Neural crest cell (in vitro differentiated cells): Measurements from ENCODE around the gene SARDH. TPM values are rescaled to one million over a fixed set of nuclear protein-coding genes. Genes with fewer than 3 reads are reported as not detected.

Source experiments
- DNase-seq: peaks from one replicate; pipeline ENCODE4 v3.0.0; 2021; ENCODE audit warnings: low read depth, mixed read lengths, low spot score
- H3K27ac Mint-ChIP-seq: one replicate; pipeline ENCODE4 v1.8.0; 2021; ENCODE audit warnings: mild to moderate bottlenecking, mixed read lengths; ENCODE audit not compliant: unreplicated experiment
- H3K27me3 Mint-ChIP-seq: 2 replicates; pipeline ENCODE4 v1.8.0; 2021; ENCODE audit warnings: low read depth, mild to moderate bottlenecking, mixed read lengths
- H3K36me3 Mint-ChIP-seq: 2 replicates; pipeline ENCODE4 v1.8.0; 2021; ENCODE audit warnings: low read depth, mild to moderate bottlenecking, mixed read lengths
- H3K4me1 Mint-ChIP-seq: 2 replicates; pipeline ENCODE4 v1.8.0; 2021; ENCODE audit warnings: mixed read lengths
- H3K4me3 Mint-ChIP-seq: one replicate; pipeline ENCODE4 v1.8.0; 2021; ENCODE audit warnings: mild to moderate bottlenecking, mixed read lengths
- H3K9me3 Mint-ChIP-seq: 2 replicates; pipeline ENCODE4 v1.8.0; 2021; ENCODE audit warnings: mixed read lengths
- total RNA-seq: library from RNA; stranded (reverse); gene quantifications from 2 replicates; pipeline ENCODE4 v1.2.1, GENCODE V29; 2021
- TF ChIP-seq, protein P1 (sequence below): fragments of 200-600 bp; sonication (generic); conservative IDR thresholded peaks from 2 replicates; pipeline ENCODE4 v1.5.0; 2021; ENCODE audit warnings: antibody characterized with exemption, mild to moderate bottlenecking

SARDH gene
- total RNA-seq, 1 donor from 2014 or later: 4.5 TPM

DNA sequence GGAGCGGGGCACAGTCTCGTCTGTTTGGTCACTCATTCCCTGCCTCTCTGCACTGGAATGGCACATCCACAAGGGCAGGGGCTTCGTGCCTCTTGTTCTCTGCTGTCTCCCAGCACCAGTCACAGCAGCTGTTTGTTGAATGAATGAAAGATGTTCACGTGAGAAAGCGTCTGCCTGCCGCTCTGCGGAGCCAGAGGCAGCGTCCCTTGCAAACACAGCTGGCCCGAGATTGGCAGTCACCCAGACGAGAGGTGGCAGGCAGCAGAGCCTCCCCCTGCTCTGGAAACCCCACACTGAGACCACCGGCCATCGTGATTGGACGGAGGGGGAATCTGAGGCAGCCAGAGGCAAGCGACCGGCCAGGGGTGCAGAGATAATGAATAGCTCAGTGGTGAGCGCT, 123.0 kb downstream of the SARDH start:
- H3K9me3 Mint-ChIP-seq: no peaks in the 10 kb centered on the region
- no peaks in the 10 kb centered on the region for H3K4me1 Mint-ChIP-seq
- H3K27me3 Mint-ChIP-seq: peaks cover 82% of the 10 kb centered on the region
- H3K27ac Mint-ChIP-seq: no peak overlapping the region
- TF ChIP-seq, protein P1, sequence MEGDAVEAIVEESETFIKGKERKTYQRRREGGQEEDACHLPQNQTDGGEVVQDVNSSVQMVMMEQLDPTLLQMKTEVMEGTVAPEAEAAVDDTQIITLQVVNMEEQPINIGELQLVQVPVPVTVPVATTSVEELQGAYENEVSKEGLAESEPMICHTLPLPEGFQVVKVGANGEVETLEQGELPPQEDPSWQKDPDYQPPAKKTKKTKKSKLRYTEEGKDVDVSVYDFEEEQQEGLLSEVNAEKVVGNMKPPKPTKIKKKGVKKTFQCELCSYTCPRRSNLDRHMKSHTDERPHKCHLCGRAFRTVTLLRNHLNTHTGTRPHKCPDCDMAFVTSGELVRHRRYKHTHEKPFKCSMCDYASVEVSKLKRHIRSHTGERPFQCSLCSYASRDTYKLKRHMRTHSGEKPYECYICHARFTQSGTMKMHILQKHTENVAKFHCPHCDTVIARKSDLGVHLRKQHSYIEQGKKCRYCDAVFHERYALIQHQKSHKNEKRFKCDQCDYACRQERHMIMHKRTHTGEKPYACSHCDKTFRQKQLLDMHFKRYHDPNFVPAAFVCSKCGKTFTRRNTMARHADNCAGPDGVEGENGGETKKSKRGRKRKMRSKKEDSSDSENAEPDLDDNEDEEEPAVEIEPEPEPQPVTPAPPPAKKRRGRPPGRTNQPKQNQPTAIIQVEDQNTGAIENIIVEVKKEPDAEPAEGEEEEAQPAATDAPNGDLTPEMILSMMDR: no peak
- DNase-seq: no peak
- no peak overlapping the region for H3K4me3 Mint-ChIP-seq
- H3K36me3 Mint-ChIP-seq: no peaks in the 10 kb centered on the region

DNA sequence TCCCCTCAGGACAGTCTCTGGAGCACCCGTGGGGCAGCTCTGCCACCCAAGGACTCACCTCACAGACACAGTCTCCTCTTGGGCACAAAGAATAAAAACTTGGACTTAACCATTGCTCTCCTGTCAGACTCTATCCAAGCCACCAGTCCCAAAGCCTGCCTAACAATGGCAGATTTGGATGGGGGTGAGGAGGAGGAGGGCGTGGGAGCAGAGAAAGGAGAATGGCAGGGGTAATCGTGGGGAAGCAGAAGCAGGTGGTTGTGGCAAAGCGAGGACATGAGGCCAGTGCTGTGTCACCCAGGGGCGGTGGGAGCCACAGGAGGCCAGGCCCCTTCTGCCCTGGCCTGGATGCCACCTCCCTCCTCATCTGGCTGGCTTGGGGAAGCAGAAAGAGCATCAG, 123.5 kb downstream of the SARDH start:
- TF ChIP-seq, protein P1: no peak
- no peak overlapping the region for H3K27ac Mint-ChIP-seq
- no peaks in the 10 kb centered on the region for H3K36me3 Mint-ChIP-seq
- no peaks in the 10 kb centered on the region for H3K4me1 Mint-ChIP-seq
- H3K9me3 Mint-ChIP-seq: no peaks in the 10 kb centered on the region
- no peak overlapping the region for H3K4me3 Mint-ChIP-seq
- DNase-seq: no peak
- H3K27me3 Mint-ChIP-seq: peaks cover 82% of the 10 kb centered on the region

DNA sequence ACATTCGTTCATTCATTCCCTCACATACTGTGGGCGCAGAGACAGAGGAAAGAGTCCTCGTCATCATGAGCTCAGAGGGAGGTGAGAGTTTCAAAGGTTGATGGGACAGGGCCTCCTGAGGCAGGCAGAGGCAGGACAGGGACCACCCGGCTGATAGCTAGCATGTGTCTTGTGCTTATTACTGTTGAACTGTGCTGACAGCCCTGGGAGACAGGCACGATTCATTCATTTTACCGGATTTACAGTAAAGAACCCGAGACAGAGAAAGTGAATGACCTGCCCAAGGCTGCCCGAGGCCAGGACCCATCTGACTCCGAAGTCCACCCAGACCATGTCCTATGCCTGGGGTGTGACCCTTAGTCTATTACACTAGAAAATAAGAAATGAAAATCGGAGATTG, 124.1 kb downstream of the SARDH start:
- Mint-ChIP-seq H3K27ac (no peak overlapping the region), H3K4me3 (no peak overlapping the region), H3K27me3 (peaks cover 81% of the 10 kb centered on the region), H3K9me3 (no peaks in the 10 kb centered on the region), H3K36me3 (no peaks in the 10 kb centered on the region), H3K4me1 (no peaks in the 10 kb centered on the region)
- DNase-seq: no peak
- TF ChIP-seq, protein P1: no peak

Other genes starting within 250 kb of the SARDH start
- not detected in 2 replicates for gene MYMK, start 213.4 kb downstream of the SARDH start, total RNA-seq
- 0.16 and 0.20 TPM in 2 replicates for gene ADAMTSL2, start 203.6 kb downstream of the SARDH start, total RNA-seq
- gene FAM163B, start 129.0 kb downstream of the SARDH start, total RNA-seq: not detected in 2 replicates
- gene DBH, start 102.0 kb downstream of the SARDH start, total RNA-seq: 0.59 and 0.75 TPM in 2 replicates